GM12873 (cell line): ENCODE measurements around the gene GPX6.

Experiments used
- TF ChIP-seq, protein P1 (sequence below): IDR thresholded peaks from 2 replicates; pipeline ENCODE4 v1.5.1; 2012; ENCODE audit warnings: low read depth, mild to moderate bottlenecking, moderate library complexity, low read length, control low read depth; ENCODE audit not compliant: insufficient read depth; ENCODE audit errors: missing control alignments

GPX6 gene

DNA sequence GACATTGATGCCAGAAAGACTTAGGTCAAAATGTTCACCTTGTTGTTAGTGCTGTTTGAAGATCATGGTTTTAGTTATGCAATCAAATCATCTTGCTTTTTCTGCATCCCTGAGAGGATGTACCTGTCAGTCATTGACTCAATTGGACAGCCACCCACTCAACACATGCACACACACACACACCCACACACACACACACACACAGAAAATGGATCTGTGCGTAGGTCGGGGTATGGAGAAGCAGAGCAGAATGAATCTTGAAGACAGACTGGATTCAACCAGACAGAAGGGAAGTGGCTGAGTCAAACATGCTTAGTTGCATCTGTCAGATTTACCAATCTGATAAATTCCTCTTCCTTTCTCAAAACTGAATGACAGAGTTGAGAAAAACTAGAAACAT is 53.2 kb downstream of the GPX6 start:
- TF ChIP-seq, protein P1, sequence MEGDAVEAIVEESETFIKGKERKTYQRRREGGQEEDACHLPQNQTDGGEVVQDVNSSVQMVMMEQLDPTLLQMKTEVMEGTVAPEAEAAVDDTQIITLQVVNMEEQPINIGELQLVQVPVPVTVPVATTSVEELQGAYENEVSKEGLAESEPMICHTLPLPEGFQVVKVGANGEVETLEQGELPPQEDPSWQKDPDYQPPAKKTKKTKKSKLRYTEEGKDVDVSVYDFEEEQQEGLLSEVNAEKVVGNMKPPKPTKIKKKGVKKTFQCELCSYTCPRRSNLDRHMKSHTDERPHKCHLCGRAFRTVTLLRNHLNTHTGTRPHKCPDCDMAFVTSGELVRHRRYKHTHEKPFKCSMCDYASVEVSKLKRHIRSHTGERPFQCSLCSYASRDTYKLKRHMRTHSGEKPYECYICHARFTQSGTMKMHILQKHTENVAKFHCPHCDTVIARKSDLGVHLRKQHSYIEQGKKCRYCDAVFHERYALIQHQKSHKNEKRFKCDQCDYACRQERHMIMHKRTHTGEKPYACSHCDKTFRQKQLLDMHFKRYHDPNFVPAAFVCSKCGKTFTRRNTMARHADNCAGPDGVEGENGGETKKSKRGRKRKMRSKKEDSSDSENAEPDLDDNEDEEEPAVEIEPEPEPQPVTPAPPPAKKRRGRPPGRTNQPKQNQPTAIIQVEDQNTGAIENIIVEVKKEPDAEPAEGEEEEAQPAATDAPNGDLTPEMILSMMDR: no peak

DNA sequence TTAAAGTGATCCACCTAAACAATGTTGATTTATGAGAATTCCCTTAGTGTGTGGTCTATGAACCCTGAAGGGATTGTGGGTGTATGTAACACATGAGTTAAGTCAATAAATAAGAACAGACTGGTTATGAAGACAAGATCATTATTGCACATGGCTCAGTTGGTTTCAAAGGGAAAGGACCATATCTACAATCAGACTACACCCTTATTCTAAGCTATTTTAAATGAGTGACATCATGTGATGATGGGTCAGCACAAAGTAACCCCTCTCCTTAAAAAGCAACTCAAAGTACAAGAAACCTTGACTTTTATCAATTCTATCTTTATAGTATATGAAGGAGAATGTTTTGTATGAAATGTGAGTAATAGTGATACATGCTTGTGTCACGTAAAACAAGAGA is 57.0 kb downstream of the GPX6 start:
- TF ChIP-seq, protein P1: no peak
